ENCODE measurements around the gene TNFSF10. TPM values are rescaled to one million over a fixed set of nuclear protein-coding genes. Genes with fewer than 3 reads are reported as not detected.

Gene TNFSF10
- polyA plus RNA-seq, 1 of the 3 experiments (the other 2 are of a cell fraction), result 0.10 TPM

- no peak overlapping the region for H3K4me3 ChIP-seq (ENCODE audit: low read depth in 2 of 2, low read length in 1 of 2)
- CTCF ChIA-PET, result interaction anchor here (1.3 to 1.5 kb wide), 3 partner anchors 22 to 112 kb away, joined by 3 to 4 read pairs (median 3); no protein-coding TSS in a partner anchor
- no peaks in the 10 kb centered on the region for H3F3A ChIP-seq (replicated peaks; ENCODE audit: insufficient read depth)
- no peak overlapping the region for H3K9ac ChIP-seq
- WGBS (ENCODE audit: low lambda C conversion rate), result 87% methylated on average over 7 of the region's 7 CpGs
- H3K36me3 ChIP-seq (replicated peaks in 1 of 2; ENCODE audit: control insufficient read depth in 1 of 2, insufficient read depth in 2 of 2, low read length in 1 of 2), result no peaks in the 10 kb centered on the region
- no peaks in the 10 kb centered on the region for H3K27me3 ChIP-seq (ENCODE audit: insufficient read depth)
- H3K9me3 ChIP-seq, result no peaks in the 10 kb centered on the region
- no peaks in the 10 kb centered on the region for H3K9me2 ChIP-seq
- no peaks in the 10 kb centered on the region for H4K20me1 ChIP-seq (ENCODE audit: insufficient read depth)
- no peak overlapping the region for H3K4me2 ChIP-seq
- H3K4me1 ChIP-seq (ENCODE audit: control insufficient read depth in 1 of 2, insufficient read depth in 2 of 2, low read depth in 1 of 2, low read length in 1 of 2), result no peaks in the 10 kb centered on the region; a peak in 2 of 4 replicates
- no peaks in the 10 kb centered on the region for H3K79me2 ChIP-seq (ENCODE audit: insufficient read depth)
- H2AFZ ChIP-seq (ENCODE audit: low read depth), result no peak overlapping the region
- POLR2A ChIA-PET, result no interaction called here
- no peak for DNase-seq
- no peak overlapping the region for H3K27ac ChIP-seq (ENCODE audit: low read depth in 2 of 2, low read length in 1 of 2)
- TF ChIP-seq FOXM1 (IDR thresholded peaks at IDR 0.05; ENCODE audit: low read depth) (no peak), FOXJ3 (CRISPR knock-in tag; IDR thresholded peaks at IDR 0.05) (no peak), TAF1 (IDR thresholded peaks at IDR 0.05; ENCODE audit: borderline replicate concordance, low read depth, low read length) (no peak), GATA2 (CRISPR knock-in tag; IDR thresholded peaks at IDR 0.05) (no peak)
Measured at GRCh38 chr3:172511783-172512762, 11.2 kb downstream of the TNFSF10 start.

DNA sequence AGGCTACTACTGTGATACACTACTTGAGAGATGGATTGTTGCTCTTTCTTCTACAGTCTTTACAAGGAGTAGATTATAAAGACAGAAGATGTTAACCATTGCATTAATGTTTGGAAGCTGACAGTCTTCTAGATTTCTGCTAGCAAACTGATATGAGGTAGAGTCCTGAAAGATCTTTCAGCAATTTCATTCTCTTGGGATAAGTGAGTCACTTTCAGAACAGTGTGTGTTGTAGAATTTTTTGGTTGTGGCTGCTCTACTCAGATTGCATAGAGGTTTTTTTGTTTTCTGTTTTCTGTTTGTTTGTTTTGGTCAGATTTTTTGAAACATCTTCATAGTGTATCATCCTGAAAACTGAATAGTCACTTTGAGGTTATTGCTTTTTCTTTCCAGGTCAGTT, 17.1 kb downstream of the TNFSF10 start:
- Histone ChIP-seq H3F3A (replicated peaks; ENCODE audit: insufficient read depth) (no peaks in the 10 kb centered on the region), H3K9ac (no peak overlapping the region), H3K9me3 (no peaks in the 10 kb centered on the region), H3K79me2 (ENCODE audit: insufficient read depth) (no peaks in the 10 kb centered on the region), H3K36me3 (replicated peaks in 1 of 2; ENCODE audit: control insufficient read depth in 1 of 2, insufficient read depth in 2 of 2, low read length in 1 of 2) (no peaks in the 10 kb centered on the region), H3K4me3 (ENCODE audit: low read depth in 2 of 2, low read length in 1 of 2) (no peak overlapping the region), H3K4me2 (no peak overlapping the region), H3K27ac (ENCODE audit: low read depth in 2 of 2, low read length in 1 of 2) (no peak overlapping the region), H3K9me2 (no peaks in the 10 kb centered on the region), H4K20me1 (ENCODE audit: insufficient read depth) (no peaks in the 10 kb centered on the region), H2AFZ (ENCODE audit: low read depth) (no peak overlapping the region), H3K27me3 (ENCODE audit: insufficient read depth) (no peaks in the 10 kb centered on the region), H3K4me1 (ENCODE audit: control insufficient read depth in 1 of 2, insufficient read depth in 2 of 2, low read depth in 1 of 2, low read length in 1 of 2) (no peaks in the 10 kb centered on the region)
- no peak for DNase-seq
- TF ChIP-seq TCF12 (IDR thresholded peaks at IDR 0.05) (no peak), EP300 (IDR thresholded peaks at IDR 0.05; ENCODE audit: borderline replicate concordance in 1 of 2, low read depth in 1 of 2, low read length in 1 of 2) (no peak), MEF2A (IDR thresholded peaks at IDR 0.05; ENCODE audit: borderline replicate concordance, low read depth) (no peak), ELF1 (IDR thresholded peaks at IDR 0.05) (no peak), TEAD4 (IDR thresholded peaks at IDR 0.05; ENCODE audit: borderline replicate concordance, insufficient read depth) (no peak), SIN3A (IDR thresholded peaks at IDR 0.05; ENCODE audit: borderline replicate concordance, low read depth, low read length) (no peak), YY1 (IDR thresholded peaks at IDR 0.05; ENCODE audit: low read depth) (no peak), MXI1 (IDR thresholded peaks at IDR 0.05; ENCODE audit: low read depth, low read length) (no peak), POLR2AphosphoS5 (IDR thresholded peaks at IDR 0.05; ENCODE audit: low read depth, low read length) (no peak), EZH2phosphoT487 (IDR thresholded peaks at IDR 0.05; ENCODE audit: borderline replicate concordance, low read depth) (no peak), TAF1 (IDR thresholded peaks at IDR 0.05; ENCODE audit: borderline replicate concordance, low read depth, low read length) (no peak), JUND (IDR thresholded peaks at IDR 0.05) (no peak), IRF3 (IDR thresholded peaks at IDR 0.05; ENCODE audit: low read depth, low read length) (no peak), RFX5 (IDR thresholded peaks at IDR 0.05; ENCODE audit: low read length) (no peak), RXRA (IDR thresholded peaks at IDR 0.05; ENCODE audit: borderline replicate concordance, low read depth) (no peak)
- ChIA-PET POLR2A (no interaction called here), CTCF (interaction anchor here (0.7 kb wide), 1 partner anchor 120 kb away, joined by 3 read pairs; no protein-coding TSS in a partner anchor)
